DOHH2 (cell line): ENCODE data around the gene SERPINB2.

Experiments used
- CTCF ChIP-seq: fragments of 200-600 bp; sonication (generic); IDR thresholded peaks from one replicate; pipeline ENCODE4 v1.5.1; 2014; ENCODE audit warnings: antibody characterized with exemption, mild to moderate bottlenecking, low read depth, low read length; ENCODE audit not compliant: poor library complexity, severe bottlenecking
- EZH2phosphoT487 ChIP-seq: fragments of 200-600 bp; sonication (generic); IDR thresholded peaks from 2 replicates; pipeline ENCODE4 v1.6.1; 2017; ENCODE audit warnings: borderline replicate concordance, mild to moderate bottlenecking, antibody characterized with exemption, low read length, moderate library complexity, mixed read lengths

DNA sequence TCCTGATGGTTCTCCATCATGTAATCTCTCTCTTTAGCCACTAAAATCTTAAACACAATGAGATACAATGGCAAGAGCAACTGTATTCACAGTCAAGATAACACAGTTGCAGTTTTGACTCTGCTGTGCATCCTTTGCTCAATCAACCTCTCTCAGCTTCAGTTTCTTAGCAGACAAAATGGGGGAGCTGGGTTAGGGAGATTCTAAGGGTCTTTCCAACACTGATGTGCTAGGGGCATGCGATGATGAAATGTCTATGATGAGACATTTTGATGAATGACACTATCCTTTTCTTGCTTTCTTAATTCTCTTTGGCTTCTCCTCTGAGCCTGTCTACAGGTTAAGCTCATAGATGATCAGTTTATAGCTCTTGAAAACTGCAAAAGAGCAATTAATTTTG, 21.4 kb downstream of the SERPINB2 start:
- no peak for TF ChIP-seq CTCF
- no peak for TF ChIP-seq EZH2phosphoT487
